Panc1 (cell line): ENCODE data around the gene CDH23. TPM values are rescaled to one million over a fixed set of nuclear protein-coding genes. Genes with fewer than 3 reads are reported as not detected.

ENCODE experiments used
- ATAC-seq: fragments of 200-7000 bp; cut with Tn5 transposase; 2 replicates; pipeline ENCODE4 v1.9.1; 2020; ENCODE audit warnings: mild to moderate bottlenecking, moderate library complexity
- BruUV-seq: library from RNA; stranded (reverse); fragments of 400-500 nt; replicated peaks from 2 replicates; lab custom pipeline; 2021; lab: Mats Ljungman, UMichigan
- CTCF ChIA-PET: fragments of 300-600 bp; sonication (Branson Sonifier 250); formaldehyde crosslinking; loops from one replicate; lab custom pipeline; 2022; ENCODE audit warnings: antibody characterized with exemption; lab: Charles Lee
- POLR2A ChIA-PET: fragments of 300-600 bp; sonication (Branson Sonifier 250); formaldehyde crosslinking; loops from one replicate; lab custom pipeline; 2022; ENCODE audit warnings: antibody characterized with exemption; lab: Charles Lee
- DNase-seq: peaks from one replicate; pipeline ENCODE4 v3.0.0-alpha.2; 2010; ENCODE audit warnings: low read depth, low spot score
- H3K27ac ChIP-seq: 2 replicates; pipeline ENCODE4 v1.5.1; 2011; ENCODE audit warnings: mild to moderate bottlenecking, low read length, inconsistent platforms
- H3K27me3 ChIP-seq: fragments of 200-500 bp; sonication (Bioruptor generic); 2 replicates; pipeline ENCODE4 v1.6.0; 2014; ENCODE audit warnings: low read length, inconsistent platforms; ENCODE audit not compliant: control insufficient read depth, insufficient read depth
- H3K36me3 ChIP-seq: fragments of 200-500 bp; sonication (Bioruptor generic); 2 replicates; pipeline ENCODE4 v1.5.1; 2014; ENCODE audit warnings: inconsistent platforms, mild to moderate bottlenecking, low read length, moderate library complexity; ENCODE audit not compliant: control insufficient read depth, insufficient read depth
- H3K4me1 ChIP-seq: 2 replicates; pipeline ENCODE4 v1.5.1; 2011; ENCODE audit warnings: inconsistent platforms, mild to moderate bottlenecking, low read length, moderate library complexity; ENCODE audit not compliant: control insufficient read depth, insufficient read depth
- H3K4me3 ChIP-seq, 2 experiments: 2 replicates each; pipeline ENCODE4 v1.5.1; 2011 to 2012; ENCODE audit warnings: low read depth in 2 of 2, low read length in 2 of 2, mild to moderate bottlenecking in 2 of 2, inconsistent platforms in 1 of 2, moderate library complexity in 1 of 2
- H3K9me3 ChIP-seq: fragments of 200-500 bp; sonication (Bioruptor generic); 2 replicates; pipeline ENCODE4 v1.5.1; 2014; ENCODE audit warnings: low read depth, mild to moderate bottlenecking, inconsistent platforms, low read length, moderate library complexity; ENCODE audit not compliant: control insufficient read depth, insufficient read depth
- CTCF ChIP-seq: fragments of 450-650 bp; IDR thresholded peaks from 2 replicates; pipeline ENCODE4 v1.5.1; 2017; ENCODE audit warnings: mild to moderate bottlenecking
- POLR2AphosphoS5 ChIP-seq: IDR thresholded peaks from 2 replicates; pipeline ENCODE4 v1.6.1; 2012; ENCODE audit warnings: mild to moderate bottlenecking, low read depth, low read length, moderate library complexity
- REST ChIP-seq, 2 experiments: IDR thresholded peaks; 2 replicates each; pipeline ENCODE4 v1.6.1; 2011 to 2012; ENCODE audit warnings: low read depth in 2 of 2, control low read depth in 1 of 2, low read length in 1 of 2, mild to moderate bottlenecking in 1 of 2, moderate library complexity in 1 of 2; ENCODE audit not compliant: insufficient read depth in 1 of 2
- SIN3A ChIP-seq: IDR thresholded peaks from 2 replicates; pipeline ENCODE4 v1.6.1; 2012; ENCODE audit warnings: low read depth, mild to moderate bottlenecking, low read length, moderate library complexity, borderline replicate concordance; ENCODE audit not compliant: insufficient read depth
- TCF7L2 ChIP-seq: IDR thresholded peaks from 2 replicates; pipeline ENCODE4 v1.6.1; 2011; ENCODE audit warnings: mild to moderate bottlenecking, low read depth, low read length, inconsistent platforms
- in situ Hi-C: cut with HindIII; loops from 2 replicates; pipeline ENCODE4 v1.10.0; 2016; ENCODE audit warnings: low sequenced_read_pairs, low pct_unique_long_range_greater_than_20kb
- intact Hi-C: fragments of 100-400 bp; cut with micrococcal nuclease; formaldehyde crosslinking; loops from one replicate; pipeline ENCODE4 v1.10.0; 2022; ENCODE audit not compliant: unreplicated experiment
- total RNA-seq: library from RNA; stranded (reverse); gene quantifications from one replicate; pipeline ENCODE4 v1.2.1, GENCODE V29; 2021; ENCODE audit not compliant: unreplicated experiment

The CDH23 gene
- total RNA-seq, 1 experiment from 2014 or later, result 2.7 TPM

GRCh38 chr10:71622616-71623015 lies 225.9 kb downstream of the CDH23 start:
- DNase-seq (no peak), ATAC-seq (no peak)
- TF ChIP-seq REST (IDR thresholded peaks at IDR 0.05; ENCODE audit: insufficient read depth in 1 of 2, low read depth in 2 of 2, low read length in 1 of 2) (no peak), SIN3A (no peak), CTCF (no peak), POLR2AphosphoS5 (no peak), TCF7L2 (no peak)
- in situ Hi-C loops (no loop called here), intact Hi-C loops (no loop called here)
- BruUV-seq, result no TSS peak
- ChIA-PET POLR2A (no interaction called here), CTCF (interaction anchor here (1.3 kb wide), 1 partner anchor 9 kb away, joined by 4 read pairs; no protein-coding TSS in a partner anchor)
- H3K4me1 ChIP-seq, result peaks cover 23% of the 10 kb centered on the region
- H3K9me3 ChIP-seq, result no peaks in the 10 kb centered on the region
- H3K4me3 ChIP-seq, result no peak overlapping the region
- H3K36me3 ChIP-seq, result no peaks in the 10 kb centered on the region
- no peaks in the 10 kb centered on the region for H3K27me3 ChIP-seq
- peak overlapping the region; percentile 35; the same call in 1 of the 2 replicates for H3K27ac ChIP-seq

- H3K36me3 ChIP-seq, result no peaks in the 10 kb centered on the region
- TF ChIP-seq POLR2AphosphoS5 (no peak), REST (IDR thresholded peaks at IDR 0.05; ENCODE audit: insufficient read depth in 1 of 2, low read depth in 2 of 2, low read length in 1 of 2) (no peak), TCF7L2 (no peak), SIN3A (no peak), CTCF (no peak; the same call in 1 of the 2 replicates)
- H3K4me1 ChIP-seq, result peaks cover 23% of the 10 kb centered on the region
- H3K4me3 ChIP-seq, result no peak overlapping the region
- in situ Hi-C loops (no loop called here), intact Hi-C loops (no loop called here)
- CTCF ChIA-PET, result interaction anchor here (0.9 to 1.3 kb wide), 2 partner anchors 10 to 309 kb away, joined by 4 read pairs; no protein-coding TSS in a partner anchor
- POLR2A ChIA-PET, result no interaction called here
- no peak overlapping the region; the same call in 1 of the 2 replicates for H3K27ac ChIP-seq
- no peaks in the 10 kb centered on the region for H3K9me3 ChIP-seq
- H3K27me3 ChIP-seq, result no peaks in the 10 kb centered on the region
- BruUV-seq, result no TSS peak
- ATAC-seq (peak; percentile 82), DNase-seq (no peak)
Measured at GRCh38 chr10:71623098-71623985, 226.6 kb downstream of the CDH23 start.
